Panc1 (cell line): ENCODE data around the gene ADGRG3. TPM values are rescaled to one million over a fixed set of nuclear protein-coding genes. Genes with fewer than 3 reads are reported as not detected.

ENCODE experiments used
- ATAC-seq: fragments of 200-7000 bp; cut with Tn5 transposase; 2 replicates; pipeline ENCODE4 v1.9.1; 2020; ENCODE audit warnings: mild to moderate bottlenecking, moderate library complexity
- BruUV-seq: library from RNA; stranded (reverse); fragments of 400-500 nt; replicated peaks from 2 replicates; lab custom pipeline; 2021; lab: Mats Ljungman, UMichigan
- CTCF ChIA-PET: fragments of 300-600 bp; sonication (Branson Sonifier 250); formaldehyde crosslinking; loops from one replicate; lab custom pipeline; 2022; ENCODE audit warnings: antibody characterized with exemption; lab: Charles Lee
- POLR2A ChIA-PET: fragments of 300-600 bp; sonication (Branson Sonifier 250); formaldehyde crosslinking; loops from one replicate; lab custom pipeline; 2022; ENCODE audit warnings: antibody characterized with exemption; lab: Charles Lee
- DNase-seq: peaks from one replicate; pipeline ENCODE4 v3.0.0-alpha.2; 2010; ENCODE audit warnings: low read depth, low spot score
- H3K27ac ChIP-seq: 2 replicates; pipeline ENCODE4 v1.5.1; 2011; ENCODE audit warnings: mild to moderate bottlenecking, low read length, inconsistent platforms
- H3K27me3 ChIP-seq: fragments of 200-500 bp; sonication (Bioruptor generic); 2 replicates; pipeline ENCODE4 v1.6.0; 2014; ENCODE audit warnings: low read length, inconsistent platforms; ENCODE audit not compliant: control insufficient read depth, insufficient read depth
- H3K36me3 ChIP-seq: fragments of 200-500 bp; sonication (Bioruptor generic); 2 replicates; pipeline ENCODE4 v1.5.1; 2014; ENCODE audit warnings: inconsistent platforms, mild to moderate bottlenecking, low read length, moderate library complexity; ENCODE audit not compliant: control insufficient read depth, insufficient read depth
- H3K4me1 ChIP-seq: 2 replicates; pipeline ENCODE4 v1.5.1; 2011; ENCODE audit warnings: inconsistent platforms, mild to moderate bottlenecking, low read length, moderate library complexity; ENCODE audit not compliant: control insufficient read depth, insufficient read depth
- H3K4me3 ChIP-seq, 2 experiments: 2 replicates each; pipeline ENCODE4 v1.5.1; 2011 to 2012; ENCODE audit warnings: low read depth in 2 of 2, low read length in 2 of 2, mild to moderate bottlenecking in 2 of 2, inconsistent platforms in 1 of 2, moderate library complexity in 1 of 2
- H3K9me3 ChIP-seq: fragments of 200-500 bp; sonication (Bioruptor generic); 2 replicates; pipeline ENCODE4 v1.5.1; 2014; ENCODE audit warnings: low read depth, mild to moderate bottlenecking, inconsistent platforms, low read length, moderate library complexity; ENCODE audit not compliant: control insufficient read depth, insufficient read depth
- POLR2AphosphoS5 ChIP-seq: IDR thresholded peaks from 2 replicates; pipeline ENCODE4 v1.6.1; 2012; ENCODE audit warnings: mild to moderate bottlenecking, low read depth, low read length, moderate library complexity
- SIN3A ChIP-seq: IDR thresholded peaks from 2 replicates; pipeline ENCODE4 v1.6.1; 2012; ENCODE audit warnings: low read depth, mild to moderate bottlenecking, low read length, moderate library complexity, borderline replicate concordance; ENCODE audit not compliant: insufficient read depth
- TCF7L2 ChIP-seq: IDR thresholded peaks from 2 replicates; pipeline ENCODE4 v1.6.1; 2011; ENCODE audit warnings: mild to moderate bottlenecking, low read depth, low read length, inconsistent platforms
- in situ Hi-C: cut with HindIII; loops from 2 replicates; pipeline ENCODE4 v1.10.0; 2016; ENCODE audit warnings: low sequenced_read_pairs, low pct_unique_long_range_greater_than_20kb
- intact Hi-C: fragments of 100-400 bp; cut with micrococcal nuclease; formaldehyde crosslinking; loops from one replicate; pipeline ENCODE4 v1.10.0; 2022; ENCODE audit not compliant: unreplicated experiment
- total RNA-seq: library from RNA; stranded (reverse); gene quantifications from one replicate; pipeline ENCODE4 v1.2.1, GENCODE V29; 2021; ENCODE audit not compliant: unreplicated experiment
- TF ChIP-seq, protein P1 (sequence below), 2 experiments: IDR thresholded peaks; 2 replicates each; pipeline ENCODE4 v1.6.1; 2011 to 2012; ENCODE audit warnings: low read depth in 2 of 2, control low read depth in 1 of 2, low read length in 1 of 2, mild to moderate bottlenecking in 1 of 2, moderate library complexity in 1 of 2; ENCODE audit not compliant: insufficient read depth in 1 of 2
- TF ChIP-seq, protein P2 (sequence below): fragments of 450-650 bp; IDR thresholded peaks from 2 replicates; pipeline ENCODE4 v1.5.1; 2017; ENCODE audit warnings: mild to moderate bottlenecking

ADGRG3 gene
- total RNA-seq, 1 experiment from 2014 or later, result not detected

DNA sequence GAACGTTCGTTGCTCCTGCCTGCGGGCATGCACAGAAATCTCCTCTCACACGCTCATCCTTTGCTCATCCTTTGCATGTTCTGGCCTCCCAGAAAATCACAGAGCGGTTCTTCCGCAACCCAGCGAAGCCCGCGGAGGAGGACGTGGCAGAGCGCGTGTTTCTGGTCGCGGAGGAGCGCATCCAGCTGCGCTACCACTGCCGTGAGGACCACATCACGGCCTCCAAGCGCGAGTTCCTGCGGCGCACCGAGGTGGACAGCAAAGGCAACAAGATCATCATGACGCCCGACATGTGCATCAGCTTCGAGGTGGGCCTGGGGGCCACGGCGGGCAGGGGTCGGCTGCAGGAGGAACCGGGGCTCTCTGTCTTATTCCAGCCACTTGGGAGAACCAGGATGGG is 57.9 kb downstream of the ADGRG3 start:
- in situ Hi-C loops, result no loop called here
- TF ChIP-seq TCF7L2 (no peak), SIN3A (no peak)
- TF ChIP-seq, protein P1, sequence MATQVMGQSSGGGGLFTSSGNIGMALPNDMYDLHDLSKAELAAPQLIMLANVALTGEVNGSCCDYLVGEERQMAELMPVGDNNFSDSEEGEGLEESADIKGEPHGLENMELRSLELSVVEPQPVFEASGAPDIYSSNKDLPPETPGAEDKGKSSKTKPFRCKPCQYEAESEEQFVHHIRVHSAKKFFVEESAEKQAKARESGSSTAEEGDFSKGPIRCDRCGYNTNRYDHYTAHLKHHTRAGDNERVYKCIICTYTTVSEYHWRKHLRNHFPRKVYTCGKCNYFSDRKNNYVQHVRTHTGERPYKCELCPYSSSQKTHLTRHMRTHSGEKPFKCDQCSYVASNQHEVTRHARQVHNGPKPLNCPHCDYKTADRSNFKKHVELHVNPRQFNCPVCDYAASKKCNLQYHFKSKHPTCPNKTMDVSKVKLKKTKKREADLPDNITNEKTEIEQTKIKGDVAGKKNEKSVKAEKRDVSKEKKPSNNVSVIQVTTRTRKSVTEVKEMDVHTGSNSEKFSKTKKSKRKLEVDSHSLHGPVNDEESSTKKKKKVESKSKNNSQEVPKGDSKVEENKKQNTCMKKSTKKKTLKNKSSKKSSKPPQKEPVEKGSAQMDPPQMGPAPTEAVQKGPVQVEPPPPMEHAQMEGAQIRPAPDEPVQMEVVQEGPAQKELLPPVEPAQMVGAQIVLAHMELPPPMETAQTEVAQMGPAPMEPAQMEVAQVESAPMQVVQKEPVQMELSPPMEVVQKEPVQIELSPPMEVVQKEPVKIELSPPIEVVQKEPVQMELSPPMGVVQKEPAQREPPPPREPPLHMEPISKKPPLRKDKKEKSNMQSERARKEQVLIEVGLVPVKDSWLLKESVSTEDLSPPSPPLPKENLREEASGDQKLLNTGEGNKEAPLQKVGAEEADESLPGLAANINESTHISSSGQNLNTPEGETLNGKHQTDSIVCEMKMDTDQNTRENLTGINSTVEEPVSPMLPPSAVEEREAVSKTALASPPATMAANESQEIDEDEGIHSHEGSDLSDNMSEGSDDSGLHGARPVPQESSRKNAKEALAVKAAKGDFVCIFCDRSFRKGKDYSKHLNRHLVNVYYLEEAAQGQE (IDR thresholded peaks at IDR 0.05; ENCODE audit: insufficient read depth in 1 of 2, low read depth in 2 of 2, low read length in 1 of 2), result no peak
- TF ChIP-seq, protein P2, sequence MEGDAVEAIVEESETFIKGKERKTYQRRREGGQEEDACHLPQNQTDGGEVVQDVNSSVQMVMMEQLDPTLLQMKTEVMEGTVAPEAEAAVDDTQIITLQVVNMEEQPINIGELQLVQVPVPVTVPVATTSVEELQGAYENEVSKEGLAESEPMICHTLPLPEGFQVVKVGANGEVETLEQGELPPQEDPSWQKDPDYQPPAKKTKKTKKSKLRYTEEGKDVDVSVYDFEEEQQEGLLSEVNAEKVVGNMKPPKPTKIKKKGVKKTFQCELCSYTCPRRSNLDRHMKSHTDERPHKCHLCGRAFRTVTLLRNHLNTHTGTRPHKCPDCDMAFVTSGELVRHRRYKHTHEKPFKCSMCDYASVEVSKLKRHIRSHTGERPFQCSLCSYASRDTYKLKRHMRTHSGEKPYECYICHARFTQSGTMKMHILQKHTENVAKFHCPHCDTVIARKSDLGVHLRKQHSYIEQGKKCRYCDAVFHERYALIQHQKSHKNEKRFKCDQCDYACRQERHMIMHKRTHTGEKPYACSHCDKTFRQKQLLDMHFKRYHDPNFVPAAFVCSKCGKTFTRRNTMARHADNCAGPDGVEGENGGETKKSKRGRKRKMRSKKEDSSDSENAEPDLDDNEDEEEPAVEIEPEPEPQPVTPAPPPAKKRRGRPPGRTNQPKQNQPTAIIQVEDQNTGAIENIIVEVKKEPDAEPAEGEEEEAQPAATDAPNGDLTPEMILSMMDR, result no peak
- DNase-seq, result no peak
- Histone ChIP-seq H3K4me1 (no peaks in the 10 kb centered on the region), H3K27ac (no peak overlapping the region), H3K36me3 (no peaks in the 10 kb centered on the region), H3K9me3 (no peaks in the 10 kb centered on the region), H3K4me3 (no peak overlapping the region), H3K27me3 (no peaks in the 10 kb centered on the region)
- intact Hi-C loops, result no loop called here
- BruUV-seq, result no TSS peak
- ChIA-PET CTCF (no interaction called here), POLR2A (no interaction called here)
- ATAC-seq, result no peak

DNA sequence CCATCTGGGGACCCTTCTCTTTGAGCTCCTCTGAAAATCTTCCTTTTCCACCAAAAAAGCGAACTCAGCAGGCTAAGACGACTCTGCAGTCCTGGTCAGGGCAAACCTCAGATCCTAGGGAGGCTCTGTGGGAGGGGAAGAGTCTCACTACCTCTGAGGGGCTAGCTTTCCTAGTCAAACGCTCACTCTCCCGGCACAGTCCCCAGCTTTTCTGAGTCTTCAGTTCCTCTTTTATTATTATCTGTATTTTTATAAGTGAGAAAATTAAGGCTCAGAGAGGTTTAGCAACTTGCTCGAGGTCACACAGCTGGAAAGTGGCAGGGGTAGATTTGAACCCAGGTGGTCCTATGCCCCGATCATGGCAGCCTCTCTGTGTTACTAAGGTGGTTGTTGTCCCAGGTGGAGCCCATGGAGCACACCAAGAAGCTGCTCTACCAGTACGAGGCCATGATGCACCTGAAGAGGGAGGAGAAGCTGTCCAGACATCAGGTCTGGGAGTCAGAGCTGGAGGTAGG is 58.4 kb downstream of the ADGRG3 start:
- no peak for DNase-seq
- CTCF ChIA-PET, result no interaction called here

More for the DNA sequence above, 58.4 kb downstream of the ADGRG3 start:
- no TSS peak for BruUV-seq
- Histone ChIP-seq H3K4me1 (no peaks in the 10 kb centered on the region), H3K27ac (no peak overlapping the region), H3K27me3 (no peaks in the 10 kb centered on the region), H3K9me3 (no peaks in the 10 kb centered on the region), H3K4me3 (no peak overlapping the region), H3K36me3 (no peaks in the 10 kb centered on the region)
- in situ Hi-C loops (no loop called here), intact Hi-C loops (no loop called here)
- no peak for ATAC-seq
- POLR2A ChIA-PET, result interaction anchor here (0.6 kb wide), 1 partner anchor 184 kb away, joined by 13 read pairs; the partner anchor contains the start of gene ADGRG5
- TF ChIP-seq, protein P1 (IDR thresholded peaks at IDR 0.05; ENCODE audit: insufficient read depth in 1 of 2, low read depth in 2 of 2, low read length in 1 of 2), result no peak
- TF ChIP-seq, protein P2, result no peak
- no peak for TF ChIP-seq SIN3A
- no peak for TF ChIP-seq POLR2AphosphoS5
- no peak for TF ChIP-seq TCF7L2
